ENCODE data around the gene PHF2.

Gene PHF2

GRCh38 chr9:93698140-93698908, 121.9 kb downstream of the PHF2 start:
- Histone ChIP-seq H2AK5ac (ENCODE audit: low read length) (no peak overlapping the region), H3K14ac (ENCODE audit: low read length) (no peak overlapping the region), H4K91ac (ENCODE audit: low read depth, low read length) (no peak overlapping the region), H3K4me2 (ENCODE audit: low read length) (no peak overlapping the region), H3K9ac (ENCODE audit: low read length) (no peak overlapping the region), H3K36me3 (ENCODE audit: control insufficient read depth in 1 of 2, insufficient read depth in 2 of 2, low read length in 2 of 2) (no peaks in the 10 kb centered on the region), H3K27ac (ENCODE audit: low read depth, low read length) (no peak overlapping the region), H2BK5ac (ENCODE audit: low read depth, low read length, poor library complexity) (no peak overlapping the region), H3K23ac (ENCODE audit: low read length) (no peak overlapping the region), H3K18ac (ENCODE audit: low read length) (no peak overlapping the region), H3K27me3 (ENCODE audit: insufficient read depth, low read length) (no peaks in the 10 kb centered on the region), H3K4me1 (ENCODE audit: control insufficient read depth in 1 of 2, insufficient read depth in 2 of 2, low read length in 2 of 2) (no peaks in the 10 kb centered on the region), H3K4me3 (ENCODE audit: low read depth, low read length) (no peak overlapping the region), H2AFZ (ENCODE audit: insufficient read depth, low read length, poor library complexity) (no peak overlapping the region), H2BK12ac (ENCODE audit: low read length) (no peak overlapping the region), H4K12ac (ENCODE audit: low read depth, low read length) (no peak overlapping the region), H4K8ac (ENCODE audit: low read depth, low read length) (no peak overlapping the region), H3K79me1 (ENCODE audit: low read length) (no peaks in the 10 kb centered on the region), H3K4ac (ENCODE audit: low read depth, low read length) (no peak overlapping the region), H2BK120ac (ENCODE audit: insufficient read depth, low read length, poor library complexity) (no peak overlapping the region), H3K79me2 (ENCODE audit: control insufficient read depth, insufficient read depth, low read length, poor library complexity) (no peaks in the 10 kb centered on the region), H3K9me3 (ENCODE audit: insufficient read depth, low read depth, low read length) (peaks cover 12% of the 10 kb centered on the region)
- DNase-seq: no peak
- no CpG with 5 or more reads among the region's 16 CpGs for WGBS (ENCODE audit: extremely low coverage, insufficient coverage, insufficient read length)

DNA sequence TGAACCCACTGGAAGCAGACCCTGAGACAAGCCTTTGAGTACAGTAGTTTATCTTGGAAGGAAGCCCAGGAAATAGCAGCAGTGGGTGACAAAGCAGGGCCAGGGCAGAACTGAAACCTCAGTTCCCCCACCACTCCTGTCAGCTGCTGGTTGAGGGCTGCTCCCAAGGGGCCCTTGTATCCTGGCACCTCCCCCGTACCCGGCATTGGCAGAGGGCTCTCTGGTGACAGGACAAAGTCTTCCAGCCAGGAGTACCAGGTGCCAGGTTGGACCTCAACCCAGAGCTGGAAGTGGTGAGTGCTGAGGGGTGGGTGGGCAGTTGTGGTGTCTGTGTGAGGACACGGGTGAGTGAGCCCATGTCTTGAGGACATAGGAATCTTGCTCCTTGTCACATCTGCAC, 123.3 kb downstream of the PHF2 start:
- Histone ChIP-seq H4K91ac (ENCODE audit: low read depth, low read length) (no peak overlapping the region), H3K4me2 (ENCODE audit: low read length) (no peak overlapping the region), H3K79me2 (ENCODE audit: control insufficient read depth, insufficient read depth, low read length, poor library complexity) (no peaks in the 10 kb centered on the region), H2AFZ (ENCODE audit: insufficient read depth, low read length, poor library complexity) (no peak overlapping the region), H3K4ac (ENCODE audit: low read depth, low read length) (no peak overlapping the region), H2AK5ac (ENCODE audit: low read length) (no peak overlapping the region), H2BK5ac (ENCODE audit: low read depth, low read length, poor library complexity) (no peak overlapping the region), H3K4me3 (ENCODE audit: low read depth, low read length) (no peak overlapping the region), H2BK12ac (ENCODE audit: low read length) (no peak overlapping the region), H3K9ac (ENCODE audit: low read length) (no peak overlapping the region), H3K9me3 (ENCODE audit: insufficient read depth, low read depth, low read length) (peaks cover 12% of the 10 kb centered on the region), H4K12ac (ENCODE audit: low read depth, low read length) (no peak overlapping the region), H3K18ac (ENCODE audit: low read length) (no peak overlapping the region), H3K36me3 (ENCODE audit: control insufficient read depth in 1 of 2, insufficient read depth in 2 of 2, low read length in 2 of 2) (no peaks in the 10 kb centered on the region), H2BK120ac (ENCODE audit: insufficient read depth, low read length, poor library complexity) (no peak overlapping the region), H3K23ac (ENCODE audit: low read length) (no peak overlapping the region), H3K14ac (ENCODE audit: low read length) (no peak overlapping the region), H3K79me1 (ENCODE audit: low read length) (no peaks in the 10 kb centered on the region), H3K27me3 (ENCODE audit: insufficient read depth, low read length) (no peaks in the 10 kb centered on the region), H3K4me1 (ENCODE audit: control insufficient read depth in 1 of 2, insufficient read depth in 2 of 2, low read length in 2 of 2) (no peaks in the 10 kb centered on the region), H3K27ac (ENCODE audit: low read depth, low read length) (no peak overlapping the region), H4K8ac (ENCODE audit: low read depth, low read length) (no peak overlapping the region)
- no peak for DNase-seq
- no CpG with 5 or more reads among the region's 3 CpGs for WGBS (ENCODE audit: extremely low coverage, insufficient coverage, insufficient read length)

- no peak overlapping the region for H2AFZ ChIP-seq (ENCODE audit: insufficient read depth, low read length, poor library complexity)
- H3K9me3 ChIP-seq (ENCODE audit: insufficient read depth, low read depth, low read length): peaks cover 12% of the 10 kb centered on the region
- H3K4me2 ChIP-seq (ENCODE audit: low read length): no peak overlapping the region
- no peak overlapping the region for H3K14ac ChIP-seq (ENCODE audit: low read length)
- no peak overlapping the region for H2AK5ac ChIP-seq (ENCODE audit: low read length)
- no peak overlapping the region for H4K8ac ChIP-seq (ENCODE audit: low read depth, low read length)
- no peaks in the 10 kb centered on the region for H3K79me1 ChIP-seq (ENCODE audit: low read length)
- H4K12ac ChIP-seq (ENCODE audit: low read depth, low read length): no peak overlapping the region
- no peak overlapping the region for H3K23ac ChIP-seq (ENCODE audit: low read length)
- WGBS (ENCODE audit: extremely low coverage, insufficient coverage, insufficient read length): no CpG with 5 or more reads among the region's 16 CpGs
- no peaks in the 10 kb centered on the region for H3K79me2 ChIP-seq (ENCODE audit: control insufficient read depth, insufficient read depth, low read length, poor library complexity)
- H4K91ac ChIP-seq (ENCODE audit: low read depth, low read length): no peak overlapping the region
- no peaks in the 10 kb centered on the region for H3K4me1 ChIP-seq (ENCODE audit: control insufficient read depth in 1 of 2, insufficient read depth in 2 of 2, low read length in 2 of 2)
- H3K27me3 ChIP-seq (ENCODE audit: insufficient read depth, low read length): no peaks in the 10 kb centered on the region
- no peak overlapping the region for H2BK12ac ChIP-seq (ENCODE audit: low read length)
- H3K9ac ChIP-seq (ENCODE audit: low read length): no peak overlapping the region
- H3K18ac ChIP-seq (ENCODE audit: low read length): no peak overlapping the region
- H2BK5ac ChIP-seq (ENCODE audit: low read depth, low read length, poor library complexity): no peak overlapping the region
- H3K27ac ChIP-seq (ENCODE audit: low read depth, low read length): no peak overlapping the region
- no peak for DNase-seq
- H2BK120ac ChIP-seq (ENCODE audit: insufficient read depth, low read length, poor library complexity): no peak overlapping the region
- H3K4ac ChIP-seq (ENCODE audit: low read depth, low read length): no peak overlapping the region
- H3K36me3 ChIP-seq (ENCODE audit: control insufficient read depth in 1 of 2, insufficient read depth in 2 of 2, low read length in 2 of 2): no peaks in the 10 kb centered on the region
- no peak overlapping the region for H3K4me3 ChIP-seq (ENCODE audit: low read depth, low read length)
These were observed 125.3 kb downstream of the PHF2 start for GRCh38 chr9:93701494-93702218.

DNA sequence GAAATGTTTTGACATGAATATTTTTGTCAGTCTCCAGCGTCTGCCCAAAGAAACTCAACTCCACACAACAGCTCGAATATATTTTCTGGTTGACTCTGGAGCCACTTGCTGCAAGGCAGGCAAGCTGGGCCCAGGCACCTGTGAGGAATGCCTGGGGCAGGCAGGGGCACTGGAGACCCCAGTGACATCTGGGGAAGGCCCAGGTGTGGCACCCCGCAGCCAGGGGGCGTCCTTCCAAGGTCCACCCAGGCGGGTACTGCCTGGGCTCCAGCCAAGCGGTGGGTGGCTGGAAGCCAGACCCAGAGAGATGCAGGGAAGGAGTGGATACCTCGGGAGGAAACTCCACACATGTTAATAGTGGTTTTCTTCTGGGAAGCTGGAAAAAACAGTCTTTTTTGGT, 125.9 kb downstream of the PHF2 start:
- H3K4ac ChIP-seq (ENCODE audit: low read depth, low read length): no peak overlapping the region
- no peak overlapping the region for H4K91ac ChIP-seq (ENCODE audit: low read depth, low read length)
- no peak overlapping the region for H2BK5ac ChIP-seq (ENCODE audit: low read depth, low read length, poor library complexity)
- no peak overlapping the region for H2AFZ ChIP-seq (ENCODE audit: insufficient read depth, low read length, poor library complexity)
- no peak overlapping the region for H3K18ac ChIP-seq (ENCODE audit: low read length)
- no peaks in the 10 kb centered on the region for H3K79me2 ChIP-seq (ENCODE audit: control insufficient read depth, insufficient read depth, low read length, poor library complexity)
- WGBS (ENCODE audit: extremely low coverage, insufficient coverage, insufficient read length): no CpG with 5 or more reads among the region's 7 CpGs
- H3K9ac ChIP-seq (ENCODE audit: low read length): no peak overlapping the region
- no peaks in the 10 kb centered on the region for H3K36me3 ChIP-seq (ENCODE audit: control insufficient read depth in 1 of 2, insufficient read depth in 2 of 2, low read length in 2 of 2)
- peaks cover 12% of the 10 kb centered on the region for H3K9me3 ChIP-seq (ENCODE audit: insufficient read depth, low read depth, low read length)
- H3K14ac ChIP-seq (ENCODE audit: low read length): no peak overlapping the region
- H3K4me2 ChIP-seq (ENCODE audit: low read length): no peak overlapping the region
- H4K8ac ChIP-seq (ENCODE audit: low read depth, low read length): no peak overlapping the region
- no peak for DNase-seq
- H2BK120ac ChIP-seq (ENCODE audit: insufficient read depth, low read length, poor library complexity): no peak overlapping the region
- H2AK5ac ChIP-seq (ENCODE audit: low read length): no peak overlapping the region
- H3K27ac ChIP-seq (ENCODE audit: low read depth, low read length): no peak overlapping the region
- no peaks in the 10 kb centered on the region for H3K4me1 ChIP-seq (ENCODE audit: control insufficient read depth in 1 of 2, insufficient read depth in 2 of 2, low read length in 2 of 2)
- no peak overlapping the region for H3K4me3 ChIP-seq (ENCODE audit: low read depth, low read length)
- H4K12ac ChIP-seq (ENCODE audit: low read depth, low read length): no peak overlapping the region
- no peak overlapping the region for H2BK12ac ChIP-seq (ENCODE audit: low read length)
- no peaks in the 10 kb centered on the region for H3K79me1 ChIP-seq (ENCODE audit: low read length)
- no peak overlapping the region for H3K23ac ChIP-seq (ENCODE audit: low read length)
- no peaks in the 10 kb centered on the region for H3K27me3 ChIP-seq (ENCODE audit: insufficient read depth, low read length)
